Measurements from ENCODE around the gene TCFL5.

Gene TCFL5

GRCh38 chr20:62832212-62832922 lies 29.3 kb downstream of the TCFL5 start:
- H3K9me3 ChIP-seq (ENCODE audit: low read depth, low read length) = no peaks in the 10 kb centered on the region
- peak; percentile 62 for DNase-seq (ENCODE audit: low read depth, low spot score)
- H3K4me3 ChIP-seq = peak overlapping the region; percentile 66
- no peaks in the 10 kb centered on the region; the same call in 1 of the 2 replicates for H3K36me3 ChIP-seq (ENCODE audit: insufficient read depth, low read length)
- TF ChIP-seq POLR2AphosphoS5 (IDR thresholded peaks at IDR 0.05; ENCODE audit: borderline replicate concordance, low read depth, low read length) (peak; percentile 18; the same call in 1 of the 2 replicates), EZH2 (IDR thresholded peaks at IDR 0.05) (no peak)
- H3K27ac ChIP-seq = peak overlapping the region; percentile 67
- peak overlapping the region; percentile 41 for H3K9ac ChIP-seq (ENCODE audit: insufficient read length)

DNA sequence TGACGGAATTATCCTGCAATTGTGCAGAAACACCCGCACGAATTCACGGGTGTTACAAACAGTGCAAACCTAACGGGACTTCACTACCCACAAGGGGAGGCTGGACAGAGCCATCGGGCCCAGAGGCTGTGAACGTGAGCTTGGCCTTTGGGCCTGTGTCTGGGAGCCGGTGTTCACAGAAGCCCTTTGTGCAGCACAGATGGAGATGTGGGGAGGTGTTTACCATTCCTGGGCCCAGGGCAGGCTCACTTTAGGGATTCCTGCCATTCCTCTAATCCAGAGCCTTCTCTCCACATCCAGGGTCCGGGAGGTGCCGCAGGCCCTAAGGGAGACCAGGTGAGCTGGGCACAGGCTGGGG lies 29.8 kb downstream of the TCFL5 start:
- H3K9ac ChIP-seq (ENCODE audit: insufficient read length) = peak overlapping the region; percentile 41
- no peak for DNase-seq (ENCODE audit: low read depth, low spot score)

DNA sequence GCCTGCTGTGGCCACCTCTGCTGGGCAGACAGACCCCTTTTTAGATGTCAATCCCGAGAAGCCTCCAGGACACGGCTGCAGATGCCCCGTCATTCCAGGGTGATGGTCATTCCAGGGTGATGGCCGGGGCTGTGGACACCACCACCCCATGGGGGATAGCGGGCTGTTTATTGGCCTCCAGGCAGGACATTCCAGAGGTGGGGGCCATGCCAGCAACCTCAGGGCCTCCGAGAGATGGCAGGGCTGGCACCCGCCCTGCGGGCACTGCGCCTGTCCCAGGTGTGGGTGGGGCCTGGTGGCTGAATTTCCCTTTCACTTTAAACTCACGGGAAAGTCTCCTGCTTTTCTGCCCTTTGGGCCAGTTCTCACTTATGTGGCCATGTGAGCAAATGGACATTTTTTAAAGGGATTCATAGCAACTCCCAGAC lies 30.2 kb downstream of the TCFL5 start:
- TF ChIP-seq POLR2AphosphoS5 (IDR thresholded peaks at IDR 0.05; ENCODE audit: borderline replicate concordance, low read depth, low read length) (no peak), EZH2 (IDR thresholded peaks at IDR 0.05) (no peak), FOXP2 (optimal IDR thresholded peaks at IDR 0.05; ENCODE audit: control extremely low read depth, extremely low read length, insufficient read depth) (no peak)
- Histone ChIP-seq H3K4me3 (no peak overlapping the region; the same call in 1 of the 2 replicates), H3K27ac (peak overlapping the region; percentile 67; the same call in 1 of the 2 replicates), H3K9me3 (ENCODE audit: low read depth, low read length) (no peaks in the 10 kb centered on the region), H3K36me3 (ENCODE audit: insufficient read depth, low read length) (no peaks in the 10 kb centered on the region; the same call in 1 of the 2 replicates), H3K9ac (ENCODE audit: insufficient read length) (no peak overlapping the region)
- DNase-seq (ENCODE audit: low read depth, low spot score) = no peak

More for the DNA sequence above, 29.8 kb downstream of the TCFL5 start:
- Histone ChIP-seq H3K27ac (peak overlapping the region; percentile 67), H3K4me3 (peak overlapping the region; percentile 66), H3K36me3 (ENCODE audit: insufficient read depth, low read length) (no peaks in the 10 kb centered on the region; the same call in 1 of the 2 replicates), H3K9me3 (ENCODE audit: low read depth, low read length) (no peaks in the 10 kb centered on the region)
- TF ChIP-seq EZH2 (IDR thresholded peaks at IDR 0.05) (no peak), FOXP2 (optimal IDR thresholded peaks at IDR 0.05; ENCODE audit: control extremely low read depth, extremely low read length, insufficient read depth) (no peak), POLR2AphosphoS5 (IDR thresholded peaks at IDR 0.05; ENCODE audit: borderline replicate concordance, low read depth, low read length) (no peak)

DNA sequence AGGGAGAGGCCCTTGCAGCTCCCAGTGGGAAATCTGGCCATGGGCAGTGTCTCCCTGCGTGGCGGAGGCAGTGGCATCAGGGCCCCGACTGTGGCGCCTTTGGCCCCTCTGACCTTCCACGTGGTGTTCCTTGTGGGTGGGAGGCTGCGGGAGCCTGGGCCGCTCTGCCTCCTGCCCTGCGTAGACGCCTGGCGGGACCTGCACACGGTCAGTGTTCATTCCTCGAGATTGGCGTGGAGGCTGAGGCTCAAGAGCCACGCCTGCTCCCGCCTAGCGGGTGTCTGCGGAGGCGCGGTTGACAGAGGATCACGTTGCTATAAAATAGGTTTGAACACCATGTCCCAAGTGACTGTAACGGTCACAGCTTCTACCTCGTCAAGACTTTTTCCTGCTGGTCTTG lies 30.8 kb downstream of the TCFL5 start:
- no peaks in the 10 kb centered on the region; the same call in 1 of the 2 replicates for H3K36me3 ChIP-seq (ENCODE audit: insufficient read depth, low read length)
- TF ChIP-seq FOXP2 (optimal IDR thresholded peaks at IDR 0.05; ENCODE audit: control extremely low read depth, extremely low read length, insufficient read depth) (no peak), EZH2 (IDR thresholded peaks at IDR 0.05) (no peak), POLR2AphosphoS5 (IDR thresholded peaks at IDR 0.05; ENCODE audit: borderline replicate concordance, low read depth, low read length) (no peak)
- DNase-seq (ENCODE audit: low read depth, low spot score) = no peak
- H3K4me3 ChIP-seq = no peak overlapping the region
- no peaks in the 10 kb centered on the region for H3K9me3 ChIP-seq (ENCODE audit: low read depth, low read length)
- no peak overlapping the region for H3K9ac ChIP-seq (ENCODE audit: insufficient read length)
- H3K27ac ChIP-seq = no peak overlapping the region

DNA sequence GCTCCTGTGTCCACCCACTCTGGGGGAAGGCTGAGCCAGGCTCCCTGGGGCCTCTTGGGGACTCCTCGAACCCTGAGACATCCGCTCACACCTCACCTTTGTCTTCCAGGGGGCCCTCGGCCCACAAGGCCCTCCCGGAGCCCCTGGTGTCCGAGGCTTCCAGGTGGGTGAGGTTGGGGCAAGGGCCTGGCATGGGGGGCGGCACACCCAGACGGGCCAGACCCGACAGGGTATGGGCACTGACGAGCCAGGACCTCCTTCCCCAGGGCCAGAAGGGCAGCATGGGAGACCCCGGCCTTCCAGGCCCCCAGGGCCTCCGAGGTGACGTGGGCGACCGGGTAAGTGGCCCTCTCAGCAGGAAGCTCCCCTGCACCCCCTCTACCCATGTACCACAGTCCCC lies 31.4 kb downstream of the TCFL5 start:
- no peak overlapping the region for H3K4me3 ChIP-seq
- H3K9me3 ChIP-seq (ENCODE audit: low read depth, low read length) = no peaks in the 10 kb centered on the region
- TF ChIP-seq FOXP2 (optimal IDR thresholded peaks at IDR 0.05; ENCODE audit: control extremely low read depth, extremely low read length, insufficient read depth) = no peak
- TF ChIP-seq POLR2AphosphoS5 (IDR thresholded peaks at IDR 0.05; ENCODE audit: borderline replicate concordance, low read depth, low read length) = no peak
- no peak for TF ChIP-seq EZH2 (IDR thresholded peaks at IDR 0.05)
- DNase-seq (ENCODE audit: low read depth, low spot score) = no peak
- no peak overlapping the region for H3K9ac ChIP-seq (ENCODE audit: insufficient read length)
- H3K27ac ChIP-seq = no peak overlapping the region
- H3K36me3 ChIP-seq (ENCODE audit: insufficient read depth, low read length) = no peaks in the 10 kb centered on the region

GRCh38 chr20:62829231-62830230 lies 32.1 kb downstream of the TCFL5 start:
- no peak for TF ChIP-seq POLR2AphosphoS5 (IDR thresholded peaks at IDR 0.05; ENCODE audit: borderline replicate concordance, low read depth, low read length)
- TF ChIP-seq EZH2 (IDR thresholded peaks at IDR 0.05) = no peak
- no peak for TF ChIP-seq FOXP2 (optimal IDR thresholded peaks at IDR 0.05; ENCODE audit: control extremely low read depth, extremely low read length, insufficient read depth)
- no peaks in the 10 kb centered on the region for H3K9me3 ChIP-seq (ENCODE audit: low read depth, low read length)
- H3K27ac ChIP-seq = no peak overlapping the region
- no peak for DNase-seq (ENCODE audit: low read depth, low spot score)
- H3K4me3 ChIP-seq = no peak overlapping the region
- no peaks in the 10 kb centered on the region for H3K36me3 ChIP-seq (ENCODE audit: insufficient read depth, low read length)
- H3K9ac ChIP-seq (ENCODE audit: insufficient read length) = no peak overlapping the region

DNA sequence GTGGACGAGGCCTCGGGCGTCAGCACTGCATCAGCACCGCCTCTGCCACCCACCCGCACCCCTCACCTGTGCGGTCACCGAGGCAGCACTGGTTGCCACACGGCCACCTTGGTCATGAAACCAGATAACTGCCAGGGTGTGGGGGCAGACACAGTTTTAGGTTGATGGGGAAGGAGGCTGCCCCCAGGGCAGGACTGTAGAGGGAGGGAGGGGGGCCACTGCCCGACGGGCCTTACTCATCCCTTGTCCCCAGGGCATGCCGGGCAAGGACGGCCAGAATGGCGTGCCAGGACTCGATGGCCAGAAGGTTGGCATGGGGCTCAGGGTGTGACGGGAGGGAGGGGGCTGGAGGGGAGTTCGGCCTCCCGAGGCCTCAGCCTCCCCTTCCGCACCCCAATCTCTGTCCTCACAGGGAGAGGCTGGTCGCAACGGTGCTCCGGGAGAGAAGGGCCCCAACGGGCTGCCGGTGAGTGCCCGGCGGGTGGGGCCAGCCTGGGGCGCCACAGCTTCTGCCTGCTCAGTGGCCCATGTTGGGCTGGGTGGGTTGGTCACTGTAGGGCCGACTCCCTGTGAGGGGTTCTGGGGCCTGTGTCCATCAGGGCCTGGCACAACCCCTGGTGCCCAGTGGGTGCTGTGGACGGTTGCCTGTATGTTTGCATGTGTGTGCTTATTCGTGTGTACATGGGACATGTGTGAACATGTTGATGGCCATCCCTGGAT lies 33.0 kb downstream of the TCFL5 start:
- no peak for TF ChIP-seq FOXP2 (optimal IDR thresholded peaks at IDR 0.05; ENCODE audit: control extremely low read depth, extremely low read length, insufficient read depth)
- no peak for TF ChIP-seq EZH2 (IDR thresholded peaks at IDR 0.05)
- TF ChIP-seq POLR2AphosphoS5 (IDR thresholded peaks at IDR 0.05; ENCODE audit: borderline replicate concordance, low read depth, low read length) = no peak
- Histone ChIP-seq H3K36me3 (ENCODE audit: insufficient read depth, low read length) (no peaks in the 10 kb centered on the region), H3K9ac (ENCODE audit: insufficient read length) (no peak overlapping the region), H3K4me3 (no peak overlapping the region), H3K27ac (no peak overlapping the region), H3K9me3 (ENCODE audit: low read depth, low read length) (no peaks in the 10 kb centered on the region)
- DNase-seq (ENCODE audit: low read depth, low spot score) = no peak
